ENCODE measurements around the gene SYT9. TPM values are rescaled to one million over a fixed set of nuclear protein-coding genes. Genes with fewer than 3 reads are reported as not detected.
A peak's percentile ranks its signal among the peaks of the same experiment; 100 is the strongest.
"Not testable (repeated sequence)": the region's sequence is repeated elsewhere in the genome, so short reads cannot be mapped to it uniquely, and the experiment has no call there.

SYT9 gene
- total RNA-seq, 1 donor from 2014 or later, result not detected

GRCh38 chr11:7501894-7502293 is 250.2 kb downstream of the SYT9 start:
- no peak for DNase-seq (ENCODE audit: low read depth)

- no peak for DNase-seq (ENCODE audit: low read depth)
Measured at GRCh38 chr11:7506243-7506642, 254.5 kb downstream of the SYT9 start.

DNA sequence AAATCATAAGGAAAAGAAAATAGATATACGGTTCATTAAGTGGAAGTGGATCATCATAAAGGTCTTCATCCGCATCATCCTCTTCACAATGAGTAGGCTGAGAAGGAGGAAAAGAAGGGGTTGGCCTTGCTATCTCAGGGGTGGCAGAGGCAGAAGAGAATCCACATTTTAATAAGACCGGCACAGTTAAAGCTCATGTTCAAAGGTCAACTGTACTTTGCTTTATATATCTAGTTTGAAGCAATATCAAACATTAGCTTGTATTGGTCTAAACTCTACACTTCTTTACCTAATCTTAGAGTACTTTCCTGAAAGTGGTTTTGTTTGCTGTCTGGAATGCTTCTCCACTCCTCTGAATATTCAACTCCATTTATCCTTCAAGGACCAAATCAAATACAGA is 256.4 kb downstream of the SYT9 start:
- no peak for DNase-seq (ENCODE audit: low read depth)

GRCh38 chr11:7509966-7510365 is 258.3 kb downstream of the SYT9 start:
- DNase-seq (ENCODE audit: low read depth), result no peak

- DNase-seq (ENCODE audit: low read depth), result peak; percentile 36
Measured at GRCh38 chr11:7511401-7511800, 259.7 kb downstream of the SYT9 start.

GRCh38 chr11:7512525-7513233 is 261.0 kb downstream of the SYT9 start:
- DNase-seq (ENCODE audit: low read depth), result peak; percentile 38

- peak; percentile 59 for DNase-seq (ENCODE audit: low read depth)
Measured at GRCh38 chr11:7513234-7514098, 261.8 kb downstream of the SYT9 start, which contains the start of gene PPFIBP2. Gene PPFIBP2, plus strand, starts transcription at chr11:7513999. Its CDS starts 35,477 bp downstream, at chr11:7549476.

- no peak for DNase-seq (ENCODE audit: low read depth)
Measured at GRCh38 chr11:7514099-7514591, 262.4 kb downstream of the SYT9 start.

GRCh38 chr11:7515447-7515886 is 263.8 kb downstream of the SYT9 start:
- no peak for DNase-seq (ENCODE audit: low read depth)

DNA sequence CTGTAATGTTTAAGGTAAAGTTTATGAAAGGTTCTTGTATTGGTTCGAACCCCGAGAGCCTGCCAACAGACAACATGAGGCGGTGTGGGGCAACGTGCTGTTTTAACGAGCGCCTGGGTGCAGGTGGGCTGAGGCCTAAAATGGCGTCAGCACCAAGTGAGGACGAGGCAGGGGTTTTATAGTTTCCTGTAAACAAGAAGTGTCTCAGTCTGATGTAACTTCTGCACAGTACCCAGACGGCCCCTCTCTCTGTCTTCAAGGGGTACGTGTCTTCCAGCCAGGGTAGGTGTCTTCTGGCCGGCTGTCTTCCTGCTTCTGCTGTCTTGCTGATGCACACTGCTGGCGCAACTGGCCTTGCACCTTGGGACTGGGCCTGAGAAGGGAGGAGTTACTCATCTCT is 264.8 kb downstream of the SYT9 start:
- DNase-seq (ENCODE audit: low read depth), result no peak

GRCh38 chr11:7517743-7518142 is 266.0 kb downstream of the SYT9 start:
- DNase-seq (ENCODE audit: low read depth), result not testable (repeated sequence)

Other genes starting within 250 kb of the SYT9 start
- 3.8 and 8.4 TPM in 2 replicates for gene ZNF214, start 231.6 kb upstream of the SYT9 start, total RNA-seq
- 0.10 TPM in 1 of 2 replicates, not detected in the other for gene NLRP14, start 231.4 kb upstream of the SYT9 start, total RNA-seq
- gene RBMXL2, start 162.9 kb upstream of the SYT9 start, total RNA-seq, result not detected in 2 replicates
- gene OLFML1, start 233.6 kb downstream of the SYT9 start, total RNA-seq, result not detected in 2 replicates